ENCODE data around the gene PWWP2B. TPM values are rescaled to one million over a fixed set of nuclear protein-coding genes. Genes with fewer than 3 reads are reported as not detected.

Gene PWWP2B
- total RNA-seq, 1 donor from 2014 or later: 12.0 TPM

DNA sequence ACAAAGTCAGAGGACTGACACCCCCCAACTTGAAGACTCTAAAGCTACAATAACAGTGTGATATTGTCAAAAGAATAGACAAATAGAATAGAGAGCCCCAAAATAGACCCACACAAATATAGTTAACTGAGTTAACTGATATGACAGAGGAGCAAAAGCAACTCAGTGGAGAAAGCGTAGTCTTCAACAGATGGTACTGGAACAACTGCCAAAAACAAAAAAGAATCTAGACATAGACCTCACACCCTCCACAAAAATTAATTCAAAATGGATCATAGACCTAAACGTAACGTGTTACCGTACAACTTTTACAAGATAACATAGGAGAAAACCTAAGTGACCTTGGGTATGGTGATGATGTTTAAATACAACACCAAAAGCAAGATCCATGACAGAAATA, 28.6 kb upstream of the PWWP2B start:
- no peak overlapping the region for H3K27ac ChIP-seq (ENCODE audit: low read depth, low read length)
- H3K27me3 Mint-ChIP-seq (ENCODE audit: low read depth, unreplicated experiment): peaks cover 7% of the 10 kb centered on the region
- no peak overlapping the region for H3K9ac ChIP-seq (ENCODE audit: low read length)
- no peaks in the 10 kb centered on the region for H4K20me1 ChIP-seq (ENCODE audit: insufficient read depth, low read length)
- H3K27ac Mint-ChIP-seq (ENCODE audit: unreplicated experiment): no peak overlapping the region
- H3K4me2 ChIP-seq (ENCODE audit: low read length): no peak overlapping the region
- H3K36me3 Mint-ChIP-seq (ENCODE audit: low read depth, unreplicated experiment): peaks cover 11% of the 10 kb centered on the region
- H3K4me1 ChIP-seq (ENCODE audit: insufficient read depth, low read length): no peaks in the 10 kb centered on the region
- TF ChIP-seq EZH2 (IDR thresholded peaks at IDR 0.05; ENCODE audit: insufficient read depth, low read length): no peak
- TF ChIP-seq, protein P1, sequence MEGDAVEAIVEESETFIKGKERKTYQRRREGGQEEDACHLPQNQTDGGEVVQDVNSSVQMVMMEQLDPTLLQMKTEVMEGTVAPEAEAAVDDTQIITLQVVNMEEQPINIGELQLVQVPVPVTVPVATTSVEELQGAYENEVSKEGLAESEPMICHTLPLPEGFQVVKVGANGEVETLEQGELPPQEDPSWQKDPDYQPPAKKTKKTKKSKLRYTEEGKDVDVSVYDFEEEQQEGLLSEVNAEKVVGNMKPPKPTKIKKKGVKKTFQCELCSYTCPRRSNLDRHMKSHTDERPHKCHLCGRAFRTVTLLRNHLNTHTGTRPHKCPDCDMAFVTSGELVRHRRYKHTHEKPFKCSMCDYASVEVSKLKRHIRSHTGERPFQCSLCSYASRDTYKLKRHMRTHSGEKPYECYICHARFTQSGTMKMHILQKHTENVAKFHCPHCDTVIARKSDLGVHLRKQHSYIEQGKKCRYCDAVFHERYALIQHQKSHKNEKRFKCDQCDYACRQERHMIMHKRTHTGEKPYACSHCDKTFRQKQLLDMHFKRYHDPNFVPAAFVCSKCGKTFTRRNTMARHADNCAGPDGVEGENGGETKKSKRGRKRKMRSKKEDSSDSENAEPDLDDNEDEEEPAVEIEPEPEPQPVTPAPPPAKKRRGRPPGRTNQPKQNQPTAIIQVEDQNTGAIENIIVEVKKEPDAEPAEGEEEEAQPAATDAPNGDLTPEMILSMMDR (IDR thresholded peaks at IDR 0.05; ENCODE audit: insufficient read depth, low read depth, low read length): no peak
- no peak overlapping the region for H2AFZ ChIP-seq (ENCODE audit: low read depth, low read length)
- no peak overlapping the region for H3K4me3 Mint-ChIP-seq (ENCODE audit: unreplicated experiment)
- H3K4me1 Mint-ChIP-seq (ENCODE audit: low read depth, unreplicated experiment): peaks cover 7% of the 10 kb centered on the region
- H3K9me3 ChIP-seq (ENCODE audit: insufficient read depth, low read depth, low read length): no peaks in the 10 kb centered on the region
- no peaks in the 10 kb centered on the region for H3K27me3 ChIP-seq (ENCODE audit: insufficient read depth, low read length)
- DNase-seq (ENCODE audit: low read depth): no peak
- no peak overlapping the region for H3K4me3 ChIP-seq (ENCODE audit: insufficient read depth, low read depth, low read length)
- no peaks in the 10 kb centered on the region for H3K36me3 ChIP-seq (ENCODE audit: insufficient read depth, low read length)
- H3K79me2 ChIP-seq (ENCODE audit: insufficient read depth, low read length): no peaks in the 10 kb centered on the region
- FAIRE-seq: peak; percentile 17
- H3K9me3 Mint-ChIP-seq (ENCODE audit: unreplicated experiment): no peaks in the 10 kb centered on the region

DNA sequence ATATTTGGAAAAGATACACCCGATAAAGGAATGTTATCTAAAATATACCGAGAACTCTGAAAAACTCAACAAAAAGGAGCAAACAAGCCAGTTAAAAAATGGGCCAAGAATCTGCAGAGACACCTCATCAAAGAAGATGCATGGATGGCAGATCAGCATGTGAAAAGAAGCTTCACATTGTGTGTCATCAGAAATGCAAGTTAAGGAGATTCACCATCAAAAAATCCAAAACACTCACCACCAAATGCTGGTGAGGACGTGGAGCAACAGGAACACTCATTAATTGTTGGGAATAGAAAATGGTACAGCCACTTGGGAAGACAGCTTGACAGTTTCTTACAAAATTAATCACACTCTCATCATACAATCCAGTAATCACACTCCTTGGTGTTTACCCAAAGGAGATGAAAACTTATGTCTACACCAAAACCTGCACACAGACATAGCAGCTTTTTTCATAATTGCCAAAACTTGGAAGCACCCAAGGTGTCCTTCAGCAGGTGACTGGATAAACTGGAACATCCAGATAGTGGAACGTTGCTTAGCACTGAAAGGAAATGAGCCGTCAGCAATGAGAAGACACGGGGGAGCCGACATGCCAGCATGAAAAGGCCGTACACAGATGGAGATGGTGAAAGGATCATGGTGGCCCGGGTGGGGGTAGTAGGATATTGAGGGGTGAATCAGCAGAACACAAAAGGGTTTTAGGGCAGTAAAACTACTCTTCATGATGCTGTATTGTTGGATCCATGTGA, 27.9 kb upstream of the PWWP2B start:
- Mint-ChIP-seq H3K9me3 (ENCODE audit: unreplicated experiment) (no peaks in the 10 kb centered on the region), H3K27ac (ENCODE audit: unreplicated experiment) (no peak overlapping the region), H3K27me3 (ENCODE audit: low read depth, unreplicated experiment) (peaks cover 14% of the 10 kb centered on the region)

More for the DNA sequence above, 27.9 kb upstream of the PWWP2B start:
- Mint-ChIP-seq H3K4me3 (ENCODE audit: unreplicated experiment) (no peak overlapping the region), H3K36me3 (ENCODE audit: low read depth, unreplicated experiment) (peaks cover 11% of the 10 kb centered on the region), H3K4me1 (ENCODE audit: low read depth, unreplicated experiment) (peaks cover 7% of the 10 kb centered on the region)
- H3K4me3 ChIP-seq (ENCODE audit: insufficient read depth, low read depth, low read length): no peak overlapping the region
- H3K4me1 ChIP-seq (ENCODE audit: insufficient read depth, low read length): no peaks in the 10 kb centered on the region
- H4K20me1 ChIP-seq (ENCODE audit: insufficient read depth, low read length): no peaks in the 10 kb centered on the region
- H3K4me2 ChIP-seq (ENCODE audit: low read length): no peak overlapping the region
- H2AFZ ChIP-seq (ENCODE audit: low read depth, low read length): no peak overlapping the region
- H3K27me3 ChIP-seq (ENCODE audit: insufficient read depth, low read length): no peaks in the 10 kb centered on the region
- no peak overlapping the region for H3K9ac ChIP-seq (ENCODE audit: low read length)
- H3K27ac ChIP-seq (ENCODE audit: low read depth, low read length): no peak overlapping the region
- H3K79me2 ChIP-seq (ENCODE audit: insufficient read depth, low read length): no peaks in the 10 kb centered on the region
- DNase-seq (ENCODE audit: low read depth) (peak; percentile 38), FAIRE-seq (no peak)
- TF ChIP-seq EZH2 (IDR thresholded peaks at IDR 0.05; ENCODE audit: insufficient read depth, low read length): no peak
- TF ChIP-seq, protein P1 (IDR thresholded peaks at IDR 0.05; ENCODE audit: insufficient read depth, low read depth, low read length): no peak
- H3K9me3 ChIP-seq (ENCODE audit: insufficient read depth, low read depth, low read length): no peaks in the 10 kb centered on the region
- H3K36me3 ChIP-seq (ENCODE audit: insufficient read depth, low read length): no peaks in the 10 kb centered on the region
